ENCODE data around the gene CKS1B. TPM values are rescaled to one million over a fixed set of nuclear protein-coding genes. Genes with fewer than 3 reads are reported as not detected.

Gene CKS1B
- total and polyA plus RNA-seq, 8 donors = 4.7 to 73.3 (median 30.6) TPM

GRCh38 chr1:155010211-155010918, 35.9 kb downstream of the CKS1B start:
- Histone ChIP-seq H3K27me3 (no peaks in the 10 kb centered on the region), H3K4me3 (peak overlapping the region in 2 of 4 donors; percentile 42 to 47), H3K9me3 (no peaks in the 10 kb centered on the region), H3K36me3 (peaks cover 17 to 38% (median 30%) of the 10 kb centered on the region in 4 donors), H3K27ac (peak overlapping the region; percentile 96 to 100 (median 99)), H3K4me1 (peaks cover 85 to 100% (median 95%) of the 10 kb centered on the region in 4 donors)
- DNase-seq = no peak
- intact Hi-C loops (cut with DNase I; ENCODE audit: low total_unique reads) = loop anchor here (10.0 kb wide), 1 partner anchor 46 kb away; the partner anchor contains the start of gene PYGO2
- 35 to 55% (median 39%) methylated on average over 10 to 11 of the region's 11 CpGs for WGBS, 5 donors
- TF ChIP-seq CTCF (IDR thresholded peaks at IDR 0.05) (no peak), POLR2A (IDR thresholded peaks at IDR 0.05) (no peak), EP300 (IDR thresholded peaks at IDR 0.05) (no peak), POLR2AphosphoS5 (IDR thresholded peaks at IDR 0.05) (no peak)

GRCh38 chr1:155011004-155011416, 36.5 kb downstream of the CKS1B start:
- 52 to 72% (median 57%) methylated on average over 5 of the region's 5 CpGs for WGBS, 5 donors
- TF ChIP-seq POLR2AphosphoS5 (IDR thresholded peaks at IDR 0.05) (no peak), POLR2A (IDR thresholded peaks at IDR 0.05) (no peak), CTCF (IDR thresholded peaks at IDR 0.05) (no peak), EP300 (IDR thresholded peaks at IDR 0.05) (no peak)
- Histone ChIP-seq H3K4me3 (peak overlapping the region in 2 of 4 donors; percentile 42 to 47), H3K36me3 (peaks cover 22 to 44% (median 36%) of the 10 kb centered on the region in 4 donors), H3K4me1 (peaks cover 79 to 100% (median 95%) of the 10 kb centered on the region in 4 donors), H3K9me3 (no peaks in the 10 kb centered on the region), H3K27ac (peak overlapping the region; percentile 64 to 100 (median 99)), H3K27me3 (no peaks in the 10 kb centered on the region)
- intact Hi-C loops (cut with DNase I; ENCODE audit: low total_unique reads) = loop anchor here (10.0 kb wide), 1 partner anchor 46 kb away; the partner anchor contains the start of gene PYGO2
- DNase-seq = no peak

DNA sequence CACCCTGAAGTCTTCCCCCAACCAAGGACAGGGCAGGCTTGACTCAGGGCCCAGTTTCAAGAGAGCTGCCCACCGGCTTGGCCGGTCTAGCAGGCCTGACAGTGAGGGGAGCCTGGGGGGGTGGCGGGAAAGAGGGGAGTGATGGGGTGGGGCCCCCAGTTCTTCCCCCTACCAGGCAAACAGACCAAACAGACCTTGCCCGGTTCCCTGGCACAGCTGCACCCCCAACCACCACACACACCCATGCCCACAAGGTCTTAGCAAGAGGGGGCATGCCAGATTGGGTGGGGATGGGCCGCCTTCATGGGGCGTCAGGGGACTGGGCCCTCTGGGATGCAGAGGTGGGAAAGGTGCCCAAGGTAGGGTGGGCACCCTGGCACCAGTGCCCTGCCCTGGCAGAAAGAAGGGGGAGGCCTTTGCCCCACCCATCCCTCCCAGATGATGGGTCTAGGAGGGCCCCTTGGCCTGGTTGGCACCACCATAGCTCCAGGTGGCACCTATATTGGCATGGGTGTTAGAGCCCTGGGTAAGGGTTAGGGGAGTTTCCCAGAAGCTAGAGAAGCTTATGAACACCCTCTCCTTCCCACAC, 37.0 kb downstream of the CKS1B start:
- Histone ChIP-seq H3K9me3 (no peaks in the 10 kb centered on the region), H3K27ac (peak overlapping the region; percentile 64 to 100 (median 99)), H3K4me3 (peak overlapping the region in 2 of 4 donors; percentile 42 to 47), H3K27me3 (no peaks in the 10 kb centered on the region), H3K4me1 (peaks cover 78 to 100% (median 95%) of the 10 kb centered on the region in 4 donors), H3K36me3 (peaks cover 27 to 49% (median 41%) of the 10 kb centered on the region in 4 donors)
- no peak for TF ChIP-seq POLR2AphosphoS5 (IDR thresholded peaks at IDR 0.05)
- TF ChIP-seq CTCF (IDR thresholded peaks at IDR 0.05) = no peak
- no peak for TF ChIP-seq EP300 (IDR thresholded peaks at IDR 0.05)
- no peak for TF ChIP-seq POLR2A (IDR thresholded peaks at IDR 0.05)
- 60 to 78% (median 67%) methylated on average over 3 to 6 of the region's 6 CpGs for WGBS, 5 donors
- intact Hi-C loops (cut with DNase I; ENCODE audit: low total_unique reads) = loop anchor here (10.0 kb wide), 1 partner anchor 47 kb away; the partner anchor contains the start of gene PYGO2
- DNase-seq = no peak

DNA sequence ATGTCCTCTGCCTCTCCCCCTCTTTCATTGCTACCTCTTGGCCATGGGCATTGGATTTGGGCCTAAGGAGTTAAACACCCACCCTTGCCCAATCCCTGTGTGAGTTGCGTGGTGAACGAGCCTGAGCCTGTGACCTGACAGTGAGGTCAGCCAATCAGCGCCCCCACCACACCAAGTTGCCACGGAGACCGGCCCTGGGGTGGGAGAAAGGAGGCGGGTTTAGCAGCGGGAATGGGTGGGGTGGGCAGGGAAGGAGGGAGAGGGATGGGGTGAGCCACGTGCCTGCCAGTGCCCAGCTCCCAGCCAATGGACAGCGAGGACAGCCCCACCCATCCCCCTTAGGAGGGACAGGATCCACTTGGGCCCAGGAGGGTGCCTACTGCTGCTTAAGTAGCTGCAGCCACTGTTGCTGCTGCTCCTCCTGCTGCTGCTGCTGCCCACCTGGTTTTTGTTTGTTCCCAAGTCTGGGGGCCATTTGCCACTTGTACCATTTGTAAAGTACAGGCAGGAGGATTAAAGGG, 37.6 kb downstream of the CKS1B start:
- H3K4me3 ChIP-seq = peak overlapping the region in 1 of 4 donors; percentile 47
- H3K4me1 ChIP-seq = peaks cover 78 to 100% (median 95%) of the 10 kb centered on the region in 4 donors
- WGBS, 5 donors = 12 to 32% (median 15%) methylated on average over 9 of the region's 9 CpGs
- no peaks in the 10 kb centered on the region for H3K9me3 ChIP-seq
- peak overlapping the region; percentile 64 to 100 (median 99) for H3K27ac ChIP-seq
- TF ChIP-seq CTCF (IDR thresholded peaks at IDR 0.05) (no peak), EP300 (IDR thresholded peaks at IDR 0.05) (no peak), POLR2AphosphoS5 (IDR thresholded peaks at IDR 0.05) (no peak), POLR2A (IDR thresholded peaks at IDR 0.05) (no peak)
- H3K27me3 ChIP-seq = no peaks in the 10 kb centered on the region
- H3K36me3 ChIP-seq = peaks cover 28 to 53% (median 44%) of the 10 kb centered on the region in 4 donors
- intact Hi-C loops (cut with DNase I; ENCODE audit: low total_unique reads) = loop anchor here (10.0 kb wide), 1 partner anchor 47 kb away; the partner anchor contains the start of gene PYGO2
- peak; percentile 70 to 91 for DNase-seq
